Measurements from ENCODE around the gene POMT2. TPM values are rescaled to one million over a fixed set of nuclear protein-coding genes. Genes with fewer than 3 reads are reported as not detected.
A peak's percentile ranks its signal among the peaks of the same experiment; 100 is the strongest.
"Not testable (repeated sequence)": the region's sequence is repeated elsewhere in the genome, so short reads cannot be mapped to it uniquely, and the experiment has no call there.

POMT2 gene
- total RNA-seq, 2 donors from 2014 or later: 20.8 to 25.5 TPM

DNA sequence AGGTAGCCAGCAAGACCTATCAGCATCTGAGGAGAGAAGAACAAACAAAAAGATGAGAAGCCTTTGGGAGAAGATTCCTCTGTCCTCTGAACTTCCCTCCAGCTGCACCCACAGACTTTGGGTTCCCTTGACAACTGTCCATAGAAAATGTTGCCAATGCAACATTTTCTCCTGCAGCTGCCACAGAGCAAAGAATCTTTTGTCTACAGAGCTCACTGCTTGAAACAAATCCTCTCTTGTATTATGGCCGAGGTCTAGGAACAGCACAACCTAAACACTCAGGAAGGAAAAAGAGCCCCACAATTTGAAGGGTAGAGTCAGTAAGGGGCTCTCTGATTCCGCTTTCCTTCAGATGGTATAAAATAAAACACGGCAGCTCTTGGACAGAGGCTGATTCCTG lies 14.3 kb downstream of the POMT2 start:
- intact Hi-C loops (cut with DNase I): loop anchor here in 1 of 2 donors (10.0 kb wide), 1 partner anchor 248 kb away; no protein-coding TSS in a partner anchor
- ATAC-seq: peak in 1 of 2 donors; percentile 5
- no peak for DNase-seq

DNA sequence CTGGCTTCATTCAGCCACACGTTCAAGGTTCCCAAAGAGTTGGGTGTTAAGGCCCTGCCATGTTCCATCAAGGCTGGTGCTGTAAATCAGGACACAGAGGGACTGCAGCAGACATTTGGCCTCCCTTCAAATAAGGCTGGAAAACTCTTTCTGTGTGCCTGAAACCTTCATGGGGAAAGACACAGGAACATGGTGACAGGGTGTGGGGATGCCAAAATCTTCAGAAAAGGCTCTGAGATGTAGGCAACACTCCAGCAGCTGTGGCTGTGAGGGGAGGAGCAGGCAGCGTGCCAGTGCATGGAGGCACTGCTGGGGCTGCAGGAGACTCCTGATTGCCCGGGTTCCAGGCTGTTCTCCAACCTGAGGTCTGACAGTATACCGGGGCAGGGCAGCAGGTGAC lies 15.0 kb downstream of the POMT2 start:
- ATAC-seq (no peak), DNase-seq (no peak)
- intact Hi-C loops (cut with DNase I): loop anchor here in 1 of 2 donors (10.0 kb wide), 1 partner anchor 249 kb away; no protein-coding TSS in a partner anchor

DNA sequence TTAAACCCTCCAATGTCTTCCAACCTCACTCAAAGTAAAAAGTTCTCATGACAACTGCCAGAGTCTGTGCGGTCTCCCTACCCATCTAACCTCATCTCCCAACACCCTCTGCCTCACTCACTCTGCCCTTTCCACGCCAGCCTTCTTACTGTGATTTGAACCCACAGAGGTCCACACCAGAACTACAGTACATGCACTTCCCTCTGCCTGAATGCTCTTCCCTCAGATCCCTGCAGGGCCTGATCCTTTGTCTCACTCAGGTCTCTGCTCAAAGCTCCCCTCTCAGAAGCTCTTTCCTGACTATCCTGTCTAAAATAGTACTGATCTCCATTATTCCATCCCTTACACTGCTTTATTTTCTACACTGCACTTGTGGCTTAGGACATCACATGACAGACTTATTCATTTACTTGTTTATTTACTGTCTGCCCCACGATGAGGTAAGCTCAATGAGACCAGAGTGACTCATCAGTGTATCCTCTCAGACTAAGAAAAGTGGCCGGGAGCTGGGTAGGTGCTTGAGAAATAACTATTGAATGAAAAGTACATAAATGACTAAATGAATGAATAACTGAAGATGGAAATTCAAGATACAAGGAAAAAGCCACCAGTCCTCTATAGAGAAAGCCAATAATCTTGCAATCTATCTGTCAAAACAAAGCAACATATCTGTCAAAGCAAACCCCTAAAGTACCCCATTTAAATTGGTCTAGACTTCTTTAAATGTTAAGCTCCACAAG lies 17.1 kb downstream of the POMT2 start:
- ATAC-seq (peak in 1 of 2 donors; percentile 90), DNase-seq (no peak)
- intact Hi-C loops (cut with DNase I): loop anchor here in 1 of 2 donors (10.0 kb wide), 1 partner anchor 251 kb away; no protein-coding TSS in a partner anchor

DNA sequence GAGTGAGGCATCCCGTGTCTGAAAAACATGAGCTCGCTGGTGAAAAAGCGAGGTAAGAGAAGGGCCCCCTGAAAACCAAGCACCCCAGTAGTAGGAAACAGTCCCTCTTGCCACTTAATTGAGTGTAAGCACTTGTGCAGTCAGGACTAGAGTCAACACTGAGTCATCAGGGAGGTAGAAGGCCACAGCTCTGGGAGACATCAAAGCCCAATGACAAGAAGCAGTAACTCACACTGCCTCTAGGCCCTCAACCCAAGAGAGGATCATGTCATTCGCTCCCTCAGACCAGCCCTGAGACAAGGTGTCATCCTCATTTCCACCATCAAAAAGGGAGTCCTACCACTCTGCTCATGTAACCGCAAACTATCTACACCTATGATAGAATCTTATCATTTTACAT lies 17.8 kb downstream of the POMT2 start:
- intact Hi-C loops (cut with DNase I): loop anchor here in 1 of 2 donors (10.0 kb wide), 1 partner anchor 252 kb away; no protein-coding TSS in a partner anchor

DNA sequence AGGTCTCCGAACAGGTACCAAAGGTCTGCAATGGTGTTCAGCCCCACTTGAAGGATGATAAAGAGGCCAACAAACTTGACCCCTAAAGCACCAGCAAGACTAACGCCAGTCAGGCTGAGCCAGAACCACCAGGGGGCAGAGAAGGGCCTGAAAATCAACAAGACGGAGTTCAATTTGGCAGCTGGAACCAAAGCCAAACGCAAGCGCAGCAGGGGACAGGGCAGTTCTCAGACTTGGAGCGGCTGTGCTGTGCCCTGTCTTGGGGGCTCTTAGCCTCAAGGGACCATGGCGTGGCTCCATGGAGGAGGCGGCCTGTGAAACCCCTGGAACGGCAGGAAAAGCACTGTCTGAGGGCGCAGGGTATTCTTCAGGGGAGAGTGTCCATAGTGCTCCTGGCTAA lies 19.6 kb downstream of the POMT2 start:
- peak; percentile 78 for DNase-seq
- intact Hi-C loops (cut with DNase I): loop anchor here in 1 of 2 donors (10.0 kb wide), 1 partner anchor 254 kb away; no protein-coding TSS in a partner anchor
- ATAC-seq: peak; percentile 44 to 77

More for the DNA sequence above, 17.8 kb downstream of the POMT2 start:
- DNase-seq (no peak), ATAC-seq (peak in 1 of 2 donors; percentile 55)

DNA sequence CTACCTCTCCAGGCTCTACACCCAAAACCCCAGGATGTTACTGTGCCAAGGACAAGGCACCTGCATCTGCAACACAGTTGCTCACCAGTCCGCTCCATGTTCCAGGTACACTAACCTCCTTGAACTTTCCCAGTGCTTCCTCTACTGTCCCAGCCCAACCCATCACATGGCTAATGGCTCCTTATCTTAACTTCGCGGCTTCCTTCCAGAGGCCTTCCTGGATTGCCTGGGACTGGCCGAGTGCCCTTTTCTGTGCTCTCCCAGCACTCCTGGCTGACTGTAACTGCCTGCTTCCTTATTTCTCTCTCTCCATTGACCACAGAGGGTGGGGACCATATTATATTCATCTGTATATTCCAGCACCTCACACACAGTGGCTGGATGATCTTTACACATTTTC lies 20.9 kb downstream of the POMT2 start:
- intact Hi-C loops (cut with DNase I): loop anchor here in 1 of 2 donors (10.0 kb wide), 1 partner anchor 255 kb away; no protein-coding TSS in a partner anchor
- DNase-seq: no peak
- no peak for ATAC-seq

DNA sequence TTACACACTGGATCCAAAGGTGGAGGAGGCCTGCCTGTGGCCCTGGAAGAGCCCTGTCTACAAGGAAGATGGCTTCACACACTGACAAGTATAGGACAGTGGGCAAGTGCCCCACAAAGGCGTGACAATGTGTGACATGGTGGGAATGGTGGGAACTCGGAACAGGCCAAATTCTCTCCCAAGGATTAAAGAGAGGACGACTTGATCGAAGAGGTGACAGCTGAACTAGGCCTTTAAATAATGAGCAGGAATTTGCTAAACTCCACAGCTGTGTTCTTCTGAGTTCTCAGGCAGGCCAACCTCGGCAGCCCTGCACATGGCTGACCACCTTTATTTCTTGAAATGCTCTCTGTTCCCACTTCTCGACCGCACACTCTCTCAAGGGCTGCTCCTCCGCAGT lies 23.8 kb downstream of the POMT2 start:
- DNase-seq: no peak
- intact Hi-C loops (cut with DNase I): no loop called here
- no peak for ATAC-seq

DNA sequence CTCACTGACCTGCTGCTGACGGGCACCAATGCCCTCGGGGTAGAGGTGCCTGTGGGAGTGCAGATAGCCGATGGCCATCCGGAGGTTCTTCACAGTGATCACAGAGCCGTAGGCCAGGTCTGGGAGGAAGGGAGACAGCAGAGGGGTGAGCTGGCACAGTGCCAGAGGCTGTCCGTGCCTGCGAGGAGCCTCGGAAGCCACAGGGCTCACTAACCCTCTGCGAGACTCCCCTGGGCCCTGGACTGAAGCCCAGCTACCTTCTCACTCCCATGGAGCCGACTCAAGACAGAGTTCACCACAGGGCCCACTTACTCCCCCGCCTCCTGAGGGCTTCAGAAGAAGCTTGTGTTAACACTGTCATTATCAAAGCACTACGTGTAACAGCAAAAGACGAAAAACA lies 24.5 kb downstream of the POMT2 start:
- intact Hi-C loops (cut with DNase I): no loop called here
- ATAC-seq (no peak), DNase-seq (no peak)

DNA sequence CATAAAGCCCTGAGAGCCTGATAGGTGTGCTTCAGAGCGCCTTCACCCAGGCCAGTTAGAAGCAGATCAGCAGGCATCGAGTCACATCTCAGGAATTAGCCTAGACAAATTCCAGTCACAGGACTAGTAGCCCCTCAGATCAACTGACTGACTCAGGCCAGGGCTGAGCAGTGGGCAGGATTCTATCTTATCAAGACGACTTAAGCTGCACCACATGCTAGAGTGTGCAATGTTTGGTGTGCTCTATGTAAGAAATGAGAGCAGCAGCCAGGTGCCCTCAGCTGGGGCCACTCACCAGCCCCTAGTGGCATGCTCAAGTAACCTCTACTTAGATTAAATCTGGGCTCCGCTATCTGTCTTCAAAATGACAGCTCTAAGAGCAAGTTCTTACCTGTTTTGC lies 30.0 kb downstream of the POMT2 start:
- intact Hi-C loops (cut with DNase I): no loop called here
- no peak for ATAC-seq
- DNase-seq: no peak

DNA sequence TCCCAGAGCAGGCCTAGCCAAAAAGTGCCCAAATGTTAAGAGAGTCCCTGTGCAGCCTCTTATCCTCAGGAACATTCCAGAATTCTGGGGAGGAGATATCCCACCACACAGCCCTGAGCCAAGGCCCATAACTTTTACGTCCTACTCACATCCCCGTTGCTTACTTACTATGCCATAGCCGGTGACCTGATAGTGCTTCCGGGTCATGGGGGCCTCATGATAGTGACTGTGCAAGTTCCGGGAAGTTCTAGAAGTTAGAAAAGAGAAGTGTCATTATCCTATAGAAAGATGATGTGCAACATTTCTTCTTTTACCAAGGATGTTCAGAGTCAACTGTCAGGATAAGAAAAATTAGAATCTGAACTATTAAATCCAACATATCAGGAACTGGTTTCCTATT lies 34.1 kb downstream of the POMT2 start:
- DNase-seq (no peak), ATAC-seq (no peak)
- intact Hi-C loops (cut with DNase I): no loop called here

DNA sequence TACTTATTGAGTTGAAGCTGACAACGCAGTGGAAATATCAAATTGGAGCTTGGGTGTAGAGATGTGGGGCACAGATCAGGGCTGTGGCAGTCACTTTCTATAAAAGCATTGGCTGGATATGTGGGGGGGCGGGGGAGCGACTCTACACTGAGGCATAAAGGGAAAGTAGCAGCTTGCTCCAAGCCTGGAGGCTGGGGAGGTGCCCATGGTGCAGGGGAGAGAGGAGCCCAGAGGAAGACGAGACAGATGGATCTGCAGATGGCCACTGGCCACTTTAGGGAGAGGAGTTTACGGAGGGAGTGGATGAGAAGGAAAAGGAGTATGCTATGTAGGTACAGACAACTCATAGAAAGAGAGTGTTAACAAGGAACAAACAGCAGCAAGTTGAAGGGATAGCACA lies 36.2 kb downstream of the POMT2 start:
- no peak for DNase-seq
- intact Hi-C loops (cut with DNase I): no loop called here
- no peak for ATAC-seq

DNA sequence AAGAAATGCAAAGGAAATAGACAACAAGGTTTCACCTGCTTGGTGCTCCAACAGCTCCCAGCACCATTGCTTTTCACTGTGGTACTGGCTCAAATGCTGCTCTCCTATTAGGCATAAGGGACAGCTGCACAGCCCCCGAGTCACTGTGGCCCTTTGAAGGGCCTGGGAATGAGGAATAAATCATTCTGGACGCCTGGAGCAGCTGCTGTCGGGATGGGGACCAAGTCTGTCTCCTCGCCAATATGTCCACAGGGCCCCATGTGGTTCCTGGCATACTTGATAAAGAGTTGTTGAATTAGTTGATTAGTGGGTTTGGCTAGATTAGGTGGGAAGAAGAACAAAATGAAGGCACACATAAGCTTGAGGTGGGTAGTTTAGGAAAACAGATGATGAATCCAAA lies 36.6 kb downstream of the POMT2 start:
- DNase-seq: no peak
- ATAC-seq: no peak
- intact Hi-C loops (cut with DNase I): no loop called here

DNA sequence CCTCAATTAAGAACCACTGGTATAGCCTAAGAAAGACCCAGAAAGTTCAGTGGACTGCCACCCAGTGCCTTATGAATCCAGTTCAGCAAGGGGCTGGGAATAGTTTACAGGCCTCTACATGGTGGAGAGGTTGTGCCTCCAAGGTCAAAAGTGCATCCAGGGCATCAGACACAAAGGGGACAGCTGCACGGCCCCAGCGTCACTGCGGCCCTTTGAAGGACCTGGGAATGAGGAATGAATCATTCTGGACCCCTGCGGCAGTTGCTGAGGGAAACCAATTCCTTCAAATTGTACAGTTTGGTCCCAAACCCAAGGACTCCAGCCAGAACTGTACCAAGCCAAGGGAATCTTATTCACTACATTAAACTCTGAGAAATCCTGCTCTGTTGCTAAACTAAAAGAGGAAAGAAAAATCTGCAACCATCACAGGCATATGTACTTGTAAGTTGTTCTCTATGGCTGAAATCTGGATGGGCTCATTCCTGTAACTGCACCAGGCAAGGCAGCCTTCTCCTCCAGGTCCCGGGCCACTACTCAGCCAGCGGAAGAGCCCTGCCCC lies 38.8 kb downstream of the POMT2 start:
- intact Hi-C loops (cut with DNase I): no loop called here
- DNase-seq (no peak), ATAC-seq (no peak)

DNA sequence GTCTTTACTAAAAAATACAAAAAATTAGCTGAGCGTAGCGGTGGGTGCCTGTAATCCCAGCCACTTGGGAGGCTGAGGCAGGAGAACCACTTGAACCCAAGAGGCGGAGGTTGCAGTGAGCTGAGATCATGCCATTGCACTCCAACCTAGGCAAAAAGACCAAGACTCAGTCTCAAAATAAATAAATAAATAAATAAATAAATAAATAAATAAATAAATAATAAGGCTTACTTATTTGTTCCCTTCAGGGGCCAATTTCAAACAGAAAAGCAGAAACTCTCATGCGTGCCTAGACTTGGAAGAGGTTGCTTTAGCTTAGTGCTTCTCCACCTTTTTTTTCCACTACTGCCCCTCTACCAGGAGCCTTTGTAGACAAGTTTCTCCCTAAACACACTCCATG lies 39.8 kb downstream of the POMT2 start:
- DNase-seq; intact Hi-C loops (cut with DNase I); ATAC-seq: not testable (repeated sequence)

DNA sequence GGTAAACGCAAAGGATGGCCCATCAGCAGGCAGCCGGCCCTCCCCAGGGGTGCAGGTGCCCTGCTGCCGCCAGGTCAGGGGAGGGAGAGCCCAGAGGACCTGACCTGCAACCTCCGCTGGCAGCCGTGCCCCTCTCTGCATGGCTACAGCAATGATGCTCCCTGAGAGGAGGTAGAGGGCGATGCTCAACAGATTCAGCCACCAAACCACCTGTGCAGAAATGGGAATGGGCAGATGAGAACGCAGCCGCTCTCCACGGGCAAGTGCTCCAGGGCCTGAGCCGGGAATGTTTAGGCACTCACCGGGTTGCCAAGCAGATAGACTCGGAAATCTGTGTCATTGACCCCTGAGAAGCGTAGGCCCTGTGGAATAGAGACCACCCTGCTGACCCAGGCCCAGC lies 41.0 kb downstream of the POMT2 start:
- ATAC-seq (no peak), DNase-seq (no peak)
- intact Hi-C loops (cut with DNase I): no loop called here

DNA sequence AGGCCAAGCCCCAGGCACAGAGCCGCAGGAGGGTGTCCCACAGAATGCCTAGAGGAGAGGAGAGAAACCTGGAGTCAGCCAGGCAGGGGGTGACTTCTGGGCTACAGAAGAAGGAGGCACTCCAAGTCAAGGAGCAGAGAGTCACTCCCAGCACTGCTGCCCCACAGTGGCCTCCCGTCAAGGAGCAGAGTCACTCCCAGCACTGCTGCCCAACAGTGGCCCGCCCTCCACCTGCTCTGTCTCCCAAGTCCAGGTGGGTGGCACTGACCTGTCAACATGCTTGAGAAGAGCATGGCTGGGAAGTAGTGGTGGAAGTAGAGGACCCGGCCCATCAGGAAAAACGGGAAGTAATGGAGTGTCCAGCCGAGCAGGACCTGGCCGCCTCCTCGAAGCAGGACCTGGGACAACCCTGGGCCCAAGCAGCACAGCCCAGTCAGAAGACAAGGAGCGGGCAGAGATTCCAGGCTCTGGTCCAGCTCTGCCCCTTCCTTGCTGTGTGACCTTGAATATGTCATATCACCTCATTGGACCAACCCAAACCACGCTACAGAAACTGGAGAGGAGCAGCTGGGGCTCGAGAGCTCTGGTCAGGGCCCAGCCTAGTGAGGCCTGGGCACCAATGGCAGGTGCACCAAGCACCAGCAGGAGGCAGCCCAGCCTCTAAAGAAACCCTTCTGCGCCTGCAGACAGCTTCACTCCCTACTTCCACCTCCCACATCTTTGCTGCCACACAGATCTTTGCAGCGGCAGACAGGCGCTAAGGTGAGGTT lies 42.0 kb downstream of the POMT2 start:
- DNase-seq (no peak), ATAC-seq (no peak)
- intact Hi-C loops (cut with DNase I): no loop called here

DNA sequence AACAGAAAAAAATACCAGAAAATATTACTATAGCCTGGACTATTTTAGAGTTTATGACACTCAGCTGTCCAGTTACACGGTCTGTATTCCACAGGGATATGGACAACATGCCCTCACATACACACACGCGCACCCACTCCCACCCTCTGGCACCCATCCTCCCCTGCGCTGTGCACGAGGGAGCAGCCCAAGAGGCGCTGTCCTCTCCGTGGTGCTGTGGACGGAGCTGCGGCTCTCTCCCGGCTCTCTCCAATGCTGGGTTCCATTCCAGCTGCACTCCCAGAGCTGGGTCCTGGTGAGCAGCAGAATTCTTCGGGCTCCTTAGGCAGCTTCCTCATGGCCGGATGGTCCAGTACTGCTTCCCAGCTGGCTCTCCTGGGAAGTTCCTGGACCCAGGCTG lies 43.7 kb downstream of the POMT2 start:
- intact Hi-C loops (cut with DNase I): no loop called here
- ATAC-seq: no peak
- DNase-seq: no peak

DNA sequence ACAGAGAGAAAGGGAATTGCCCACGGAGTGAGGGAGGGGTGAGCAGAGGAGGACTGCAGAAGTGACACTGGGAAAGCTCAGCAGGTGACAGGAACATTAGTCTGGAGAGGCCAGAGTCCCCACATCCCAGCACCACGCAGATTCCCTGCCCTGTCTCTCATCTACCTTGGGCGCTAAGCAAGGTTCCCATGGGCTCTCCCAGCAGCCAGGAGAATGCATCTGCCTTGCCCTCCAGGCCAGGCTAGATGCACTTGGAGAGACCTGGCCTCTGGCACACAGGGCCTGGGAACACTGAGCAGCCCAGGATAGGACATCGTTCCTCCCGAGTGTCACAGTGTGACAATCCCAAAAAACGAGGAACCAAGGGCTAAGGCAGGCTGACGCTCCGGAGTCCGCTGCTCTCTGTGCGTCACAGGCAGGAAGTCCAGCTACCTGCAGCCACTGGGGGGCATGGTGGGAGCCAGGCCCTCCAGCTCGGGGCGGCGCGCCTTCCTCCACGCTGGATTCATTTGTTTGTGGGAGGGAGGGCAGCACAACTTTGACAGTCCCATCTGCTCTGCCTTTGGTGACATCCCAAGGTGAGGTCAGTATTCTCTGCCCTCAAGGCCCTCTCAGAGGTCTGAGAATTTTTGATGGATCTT lies 44.3 kb downstream of the POMT2 start:
- DNase-seq (no peak), ATAC-seq (no peak)
- intact Hi-C loops (cut with DNase I): no loop called here

DNA sequence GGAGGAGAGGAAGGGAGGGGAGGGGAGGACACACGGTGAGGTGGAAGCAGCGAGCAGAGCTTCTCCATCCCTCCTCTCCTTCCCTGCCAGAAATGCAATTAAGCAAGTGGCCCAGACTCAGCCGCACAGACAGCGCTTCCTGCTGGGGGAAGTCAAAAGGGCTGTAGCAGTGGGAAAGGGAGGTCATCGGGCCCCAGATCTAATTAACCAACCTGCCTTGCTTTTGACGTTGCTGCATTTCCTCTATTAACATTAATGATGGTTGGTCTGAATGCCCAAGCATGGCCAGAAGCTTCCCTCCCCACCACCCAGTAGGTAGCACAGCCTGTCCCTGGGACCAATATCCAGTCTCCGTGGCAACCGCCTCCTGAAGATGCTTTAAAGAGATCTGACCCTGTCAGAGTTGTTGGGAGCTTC lies 45.1 kb downstream of the POMT2 start:
- no peak for DNase-seq
- intact Hi-C loops (cut with DNase I): no loop called here

More for the DNA sequence above, 45.1 kb downstream of the POMT2 start:
- ATAC-seq: no peak

Measured in left cardiac atrium (tissue), 4 donors.